GM12864 (cell line): Measurements from ENCODE around the gene TAF1B.

Source experiments
- DNase-seq: peaks from one replicate; pipeline ENCODE4 v3.0.0-alpha.2; 2011; ENCODE audit warnings: low read depth
- H3K4me3 ChIP-seq: 2 replicates; pipeline ENCODE4 v1.5.1; 2011; ENCODE audit warnings: mild to moderate bottlenecking, low read depth, low read length, control low read depth
- CTCF ChIP-seq: IDR thresholded peaks from 2 replicates; pipeline ENCODE4 v1.5.1; 2011; ENCODE audit warnings: low read depth, mild to moderate bottlenecking, moderate library complexity, low read length, control low read depth, inconsistent platforms; ENCODE audit errors: missing control alignments

TAF1B gene

DNA sequence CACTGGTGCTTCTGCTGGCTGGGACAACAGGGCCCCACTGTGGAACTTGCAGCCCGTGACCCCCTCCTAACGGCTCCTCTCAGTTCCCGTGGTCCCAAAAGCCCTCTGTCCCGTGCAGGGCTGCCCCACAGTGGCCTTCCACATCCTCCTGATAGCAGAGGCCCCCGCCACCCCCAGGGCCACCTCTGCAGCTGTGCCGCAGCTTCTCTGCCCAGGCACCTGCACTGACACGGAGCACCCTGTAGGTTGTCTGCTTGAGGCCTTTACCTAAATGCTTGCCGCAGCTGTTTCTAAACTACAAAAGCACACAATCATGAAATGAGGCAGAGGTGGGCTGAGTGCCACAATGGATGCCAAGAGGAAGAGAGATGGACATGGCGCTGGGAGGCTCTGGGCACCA, 94.7 kb downstream of the TAF1B start:
- no peak for TF ChIP-seq CTCF
- DNase-seq = no peak
- no peak overlapping the region for H3K4me3 ChIP-seq

GRCh38 chr2:9939587-9940485, 96.6 kb downstream of the TAF1B start:
- H3K4me3 ChIP-seq = no peak overlapping the region
- TF ChIP-seq CTCF = no peak
- DNase-seq = no peak

- H3K4me3 ChIP-seq = no peak overlapping the region
- DNase-seq = no peak
- TF ChIP-seq CTCF = no peak
Observed at GRCh38 chr2:9941196-9941995, 98.1 kb downstream of the TAF1B start.

GRCh38 chr2:9941996-9942390, 98.7 kb downstream of the TAF1B start:
- H3K4me3 ChIP-seq = no peak overlapping the region
- no peak for DNase-seq
- TF ChIP-seq CTCF = no peak

- no peak for DNase-seq
- TF ChIP-seq CTCF = no peak
Observed at GRCh38 chr2:9944330-9944758, 101.1 kb downstream of the TAF1B start.

GRCh38 chr2:9945596-9945995, 102.3 kb downstream of the TAF1B start:
- H3K4me3 ChIP-seq = no peak overlapping the region
- no peak for DNase-seq
- TF ChIP-seq CTCF = no peak

More at GRCh38 chr2:9944330-9944758, 101.1 kb downstream of the TAF1B start:
- H3K4me3 ChIP-seq = no peak overlapping the region

GRCh38 chr2:9946076-9946475, 102.8 kb downstream of the TAF1B start:
- no peak for TF ChIP-seq CTCF
- no peak overlapping the region for H3K4me3 ChIP-seq
- no peak for DNase-seq
